HL-60 (cell line): ENCODE results near the gene CDH23.

Experiments used
- CTCF ChIP-seq: IDR thresholded peaks from one replicate; pipeline ENCODE4 v1.5.1; 2011; ENCODE audit warnings: low read length, control low read depth, inconsistent platforms; ENCODE audit not compliant: insufficient read depth
- POLR2AphosphoS5 ChIP-seq: IDR thresholded peaks from 2 replicates; pipeline ENCODE4 v1.6.1; 2012; ENCODE audit warnings: low read depth
- REST ChIP-seq: IDR thresholded peaks from 2 replicates; pipeline ENCODE4 v1.6.1; 2012; ENCODE audit warnings: low read depth; ENCODE audit not compliant: insufficient replicate concordance
- SPI1 ChIP-seq: IDR thresholded peaks from 2 replicates; pipeline ENCODE4 v1.6.1; 2012; ENCODE audit warnings: low read depth, mild to moderate bottlenecking, borderline replicate concordance

GRCh38 chr10:71622154-71622526, 225.4 kb downstream of the CDH23 start:
- no peak for TF ChIP-seq CTCF
- TF ChIP-seq POLR2AphosphoS5, result no peak
- TF ChIP-seq REST, result no peak
- TF ChIP-seq SPI1, result no peak
